Measurements from ENCODE around the gene TTLL7. TPM values are rescaled to one million over a fixed set of nuclear protein-coding genes. Genes with fewer than 3 reads are reported as not detected.

TTLL7 gene
- total and polyA plus RNA-seq, 9 of the 15 experiments (the other 6 are each of a cell fraction or from before 2014, with no cell fraction given), result 0.63 to 2.6 (median 1.7) TPM

DNA sequence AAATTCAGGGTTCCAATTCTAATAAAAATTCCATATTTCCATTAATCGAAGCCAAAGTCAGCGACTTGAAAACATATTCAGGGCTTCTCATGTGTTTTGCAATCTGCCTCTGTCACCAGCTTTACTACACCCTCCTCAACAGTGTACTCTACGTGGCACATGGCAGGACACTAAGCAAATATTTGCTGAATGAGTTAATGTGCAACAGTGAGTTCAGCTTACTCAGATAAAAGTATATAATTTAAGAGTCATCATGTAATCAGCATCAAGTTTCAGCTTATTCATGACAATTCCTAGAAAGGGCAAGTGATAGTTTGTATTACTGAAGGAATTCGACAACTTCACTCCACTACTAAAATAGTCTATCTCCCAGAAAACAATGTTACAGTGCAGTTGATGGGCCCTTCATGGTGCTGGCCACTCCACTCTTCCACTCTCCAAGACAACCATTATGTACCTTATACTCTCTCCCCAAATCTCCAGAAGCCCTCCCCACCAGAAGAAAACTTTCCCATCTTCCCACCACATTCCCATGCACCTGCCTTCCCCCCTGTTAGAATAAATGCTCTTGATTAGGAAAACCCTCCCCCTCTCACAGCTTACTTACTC, 97.3 kb downstream of the TTLL7 start (continued):
- TF ChIP-seq HBP1 (CRISPR knock-in tag; IDR thresholded peaks at IDR 0.05), result no peak

DNA sequence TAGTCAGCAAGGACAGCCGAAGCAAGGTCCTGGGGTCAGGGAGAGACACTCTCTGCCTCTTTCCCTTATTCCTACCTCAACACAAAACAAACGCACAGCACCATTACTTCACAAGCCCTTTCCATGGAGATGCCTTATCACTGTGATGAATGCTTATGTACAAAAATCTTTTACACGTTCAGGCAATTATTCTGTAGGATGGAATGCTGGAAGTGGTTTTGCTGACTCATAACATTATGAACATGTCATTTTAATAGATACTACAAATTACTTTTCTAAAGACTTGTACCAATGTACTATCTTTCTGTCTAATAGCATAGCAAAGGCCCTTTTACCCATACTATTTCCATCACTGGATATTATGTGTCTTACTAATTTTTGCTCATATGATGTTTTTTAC, 98.4 kb downstream of the TTLL7 start:
- Histone ChIP-seq H3K36me3 (ENCODE audit: control insufficient read depth, insufficient read depth, low read length) (no peaks in the 10 kb centered on the region), H3K79me2 (ENCODE audit: control insufficient read depth, insufficient read depth, low read length) (no peaks in the 10 kb centered on the region), H3K4me2 (ENCODE audit: insufficient read depth, low read length) (peak overlapping the region; percentile 15; the same call in 1 of the 2 replicates), H3K9me3 (replicated peaks; ENCODE audit: control insufficient read depth, insufficient read depth, low read depth, low read length) (no peaks in the 10 kb centered on the region), H3K4me1 (replicated peaks in 1 of 2; ENCODE audit: control insufficient read depth in 2 of 2, insufficient read depth in 2 of 2, low read length in 2 of 2) (peaks cover 0 to 7% of the 10 kb centered on the region in 2 experiments; a peak in 3 of 5 replicates), H3K27ac (ENCODE audit: extremely low read depth, low read depth, low read length) (no peak overlapping the region), H3K4me3 (no peak overlapping the region), H2AFZ (ENCODE audit: low read depth, low read length) (peak overlapping the region; percentile 10; the same call in 1 of the 2 replicates), H4K20me1 (replicated peaks; ENCODE audit: control insufficient read depth, insufficient read depth, low read length) (no peaks in the 10 kb centered on the region), H3K9ac (ENCODE audit: insufficient read depth in 1 of 2, low read depth in 2 of 2, low read length in 2 of 2) (no peak overlapping the region), H3K9me1 (ENCODE audit: control insufficient read depth, insufficient read depth, low read length) (no peaks in the 10 kb centered on the region), H3K27me3 (ENCODE audit: control insufficient read depth in 2 of 2, insufficient read depth in 2 of 2, low read length in 2 of 2) (no peaks in the 10 kb centered on the region)
- in situ Hi-C loops (cut with MboI) (loop anchor here (25.0 kb wide), 2 partner anchors 712 to 1037 kb away; no protein-coding TSS in a partner anchor), intact Hi-C loops (cut with micrococcal nuclease) (loop anchor here (10.0 kb wide), 2 partner anchors 854 to 1034 kb away; no protein-coding TSS in a partner anchor)
- no TSS peak for BruUV-seq (replicated peaks)
- no peak for ATAC-seq
- no peak for FAIRE-seq
- POLR2A ChIA-PET, result no interaction called here
- no peak for DNase-seq (ENCODE audit: extremely low read depth in 1 of 4, low spot score in 3 of 4)
- WGBS (ENCODE audit: insufficient coverage, low coverage, missing lambda C conversion rate), result 7% methylated on average over 3 of the region's 3 CpGs
- CTCF ChIA-PET (ENCODE audit: low intra/inter-chr PET ratio), result no interaction called here
- TF ChIP-seq FOXK2 (conservative IDR thresholded peaks at IDR 0.05 in 1 of 2, IDR thresholded peaks at IDR 0.05 in 1 of 2; ENCODE audit: low read depth in 2 of 2), result no peak
- no peak for TF ChIP-seq PRPF4 (IDR thresholded peaks at IDR 0.05; ENCODE audit: insufficient read depth, low read depth, low read length, poor library complexity, severe bottlenecking)
- no peak for TF ChIP-seq EZH2 (IDR thresholded peaks at IDR 0.05; ENCODE audit: borderline replicate concordance, low read depth, low read length)
- no peak for TF ChIP-seq PHTF2 (CRISPR knock-in tag; IDR thresholded peaks at IDR 0.05)
- TF ChIP-seq ZNF24 (IDR thresholded peaks at IDR 0.05), result no peak
- peak; percentile 85 for TF ChIP-seq MAFK (IDR thresholded peaks at IDR 0.05; ENCODE audit: low read length)
- TF ChIP-seq HDAC8 (tag; IDR thresholded peaks at IDR 0.05), result no peak
- TF ChIP-seq MAFF (IDR thresholded peaks at IDR 0.05; ENCODE audit: low read length), result peak; percentile 84
- TF ChIP-seq, protein P1, sequence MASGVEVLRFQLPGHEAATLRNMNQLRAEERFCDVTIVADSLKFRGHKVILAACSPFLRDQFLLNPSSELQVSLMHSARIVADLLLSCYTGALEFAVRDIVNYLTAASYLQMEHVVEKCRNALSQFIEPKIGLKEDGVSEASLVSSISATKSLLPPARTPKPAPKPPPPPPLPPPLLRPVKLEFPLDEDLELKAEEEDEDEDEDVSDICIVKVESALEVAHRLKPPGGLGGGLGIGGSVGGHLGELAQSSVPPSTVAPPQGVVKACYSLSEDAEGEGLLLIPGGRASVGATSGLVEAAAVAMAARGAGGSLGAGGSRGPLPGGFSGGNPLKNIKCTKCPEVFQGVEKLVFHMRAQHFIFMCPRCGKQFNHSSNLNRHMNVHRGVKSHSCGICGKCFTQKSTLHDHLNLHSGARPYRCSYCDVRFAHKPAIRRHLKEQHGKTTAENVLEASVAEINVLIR (CRISPR knock-in tag; IDR thresholded peaks at IDR 0.05), result no peak
- TF ChIP-seq GTF3C2 (IDR thresholded peaks at IDR 0.05; ENCODE audit: borderline replicate concordance, extremely low read depth, insufficient read length), result no peak
- TF ChIP-seq RBM22 (IDR thresholded peaks at IDR 0.05; ENCODE audit: low read depth, low read length, poor library complexity, severe bottlenecking), result no peak
- peak; percentile 58 for TF ChIP-seq NFE2 (IDR thresholded peaks at IDR 0.05; ENCODE audit: low read depth)
- no peak for TF ChIP-seq OTX1 (CRISPR knock-in tag; IDR thresholded peaks at IDR 0.05)
- no peak for TF ChIP-seq SRSF3 (IDR thresholded peaks at IDR 0.05; ENCODE audit: insufficient read depth, low read length)
- no peak for TF ChIP-seq ZNF589 (CRISPR knock-in tag; IDR thresholded peaks at IDR 0.05; ENCODE audit: low read depth)
